Measurements from ENCODE around the gene MYO18A.
"Not testable (repeated sequence)": the region's sequence is repeated elsewhere in the genome, so short reads cannot be mapped to it uniquely, and the experiment has no call there.

The MYO18A gene

DNA sequence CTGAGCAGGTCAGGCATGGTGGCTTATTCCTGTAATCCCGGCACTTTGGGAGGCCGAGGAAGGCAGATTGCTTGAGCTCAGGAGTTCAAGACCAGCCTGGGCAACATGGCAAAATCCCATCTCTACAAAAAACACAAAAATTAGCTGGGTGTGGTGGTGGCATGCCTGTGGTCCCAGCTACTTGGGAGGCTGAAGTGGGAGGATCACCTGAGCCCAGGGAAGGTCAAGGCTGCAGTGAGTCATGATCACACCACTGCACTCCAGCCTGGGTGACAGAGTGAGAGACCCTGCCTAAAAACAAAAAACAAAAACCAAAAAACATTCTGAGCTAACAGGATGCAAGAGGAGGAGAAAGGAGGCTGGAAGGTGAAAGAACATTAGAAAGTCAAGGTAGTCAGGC is 33.0 kb downstream of the MYO18A start:
- not testable (repeated sequence) for DNase-seq

DNA sequence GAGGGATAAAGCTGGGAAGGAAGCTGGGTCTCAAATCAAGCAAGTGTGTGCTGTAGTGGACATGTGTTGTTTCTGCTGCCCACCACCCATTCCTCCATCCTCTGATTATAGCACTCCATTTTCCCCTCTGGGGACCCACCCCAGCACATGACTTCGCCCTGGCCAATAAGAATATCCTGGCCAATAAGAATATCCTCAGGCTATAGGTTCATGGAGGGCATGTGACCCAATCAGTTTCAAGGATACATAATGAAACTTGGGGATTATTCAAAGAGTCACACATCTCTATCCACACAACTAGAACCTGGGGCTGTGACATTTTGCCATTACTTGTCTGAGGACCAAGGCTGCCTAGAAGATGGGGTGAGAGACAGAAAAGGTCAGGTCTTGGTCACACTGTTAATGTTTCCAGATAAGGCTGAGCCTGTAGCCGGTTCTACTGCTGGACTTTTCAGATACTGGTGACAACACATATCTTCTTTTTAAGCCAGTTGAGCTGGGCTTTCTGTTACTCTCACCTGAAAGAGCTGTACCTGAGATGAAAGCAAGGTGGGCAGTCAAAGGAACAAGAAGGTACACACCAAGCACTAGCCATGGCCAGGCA is 33.7 kb downstream of the MYO18A start:
- no peak for DNase-seq

GRCh38 chr17:29145289-29146073 is 34.7 kb downstream of the MYO18A start:
- peak; percentile 59 for DNase-seq

GRCh38 chr17:29143894-29144293 is 36.3 kb downstream of the MYO18A start:
- no peak for DNase-seq

GRCh38 chr17:29141514-29141876 is 38.7 kb downstream of the MYO18A start:
- no peak for DNase-seq

GRCh38 chr17:29140631-29141513 is 39.3 kb downstream of the MYO18A start:
- peak; percentile 68 for DNase-seq

GRCh38 chr17:29140051-29140621 is 40.1 kb downstream of the MYO18A start:
- peak; percentile 89 for DNase-seq

DNA sequence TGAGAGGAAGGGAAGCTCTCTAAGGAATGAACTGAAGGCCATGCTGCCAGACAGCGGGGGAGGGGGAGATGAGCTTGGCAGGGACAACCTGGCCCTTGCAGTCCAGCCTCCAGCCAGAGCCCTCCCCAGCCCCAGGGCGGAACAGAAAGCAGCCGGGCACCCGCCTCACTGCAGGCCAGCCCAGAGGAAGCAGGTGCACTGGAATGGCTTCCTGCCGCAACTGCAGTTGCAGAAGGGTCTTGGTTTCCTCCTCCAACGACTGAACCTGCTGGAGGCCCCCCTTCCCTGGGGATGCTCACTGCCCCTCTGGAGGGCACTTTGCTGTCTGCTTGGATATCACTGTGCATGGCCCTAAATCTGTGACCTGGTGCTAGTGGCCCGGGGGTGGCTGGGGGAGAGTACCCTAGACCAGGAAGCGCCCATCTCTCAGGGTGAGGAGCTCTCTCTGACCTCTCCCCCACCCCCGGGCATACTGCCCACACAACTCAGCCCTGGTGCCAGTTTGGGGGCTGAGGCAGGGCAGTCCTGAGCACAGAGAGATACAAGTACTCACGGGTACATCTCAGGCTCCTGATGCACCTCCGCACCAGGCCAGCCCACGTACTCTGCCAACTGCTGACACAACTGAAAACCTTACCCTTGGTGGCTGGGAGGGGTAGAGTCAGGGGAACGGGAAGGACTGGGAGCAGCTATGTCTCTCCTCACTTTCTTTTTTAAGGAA is 41.1 kb downstream of the MYO18A start:
- DNase-seq: peak; percentile 73

DNA sequence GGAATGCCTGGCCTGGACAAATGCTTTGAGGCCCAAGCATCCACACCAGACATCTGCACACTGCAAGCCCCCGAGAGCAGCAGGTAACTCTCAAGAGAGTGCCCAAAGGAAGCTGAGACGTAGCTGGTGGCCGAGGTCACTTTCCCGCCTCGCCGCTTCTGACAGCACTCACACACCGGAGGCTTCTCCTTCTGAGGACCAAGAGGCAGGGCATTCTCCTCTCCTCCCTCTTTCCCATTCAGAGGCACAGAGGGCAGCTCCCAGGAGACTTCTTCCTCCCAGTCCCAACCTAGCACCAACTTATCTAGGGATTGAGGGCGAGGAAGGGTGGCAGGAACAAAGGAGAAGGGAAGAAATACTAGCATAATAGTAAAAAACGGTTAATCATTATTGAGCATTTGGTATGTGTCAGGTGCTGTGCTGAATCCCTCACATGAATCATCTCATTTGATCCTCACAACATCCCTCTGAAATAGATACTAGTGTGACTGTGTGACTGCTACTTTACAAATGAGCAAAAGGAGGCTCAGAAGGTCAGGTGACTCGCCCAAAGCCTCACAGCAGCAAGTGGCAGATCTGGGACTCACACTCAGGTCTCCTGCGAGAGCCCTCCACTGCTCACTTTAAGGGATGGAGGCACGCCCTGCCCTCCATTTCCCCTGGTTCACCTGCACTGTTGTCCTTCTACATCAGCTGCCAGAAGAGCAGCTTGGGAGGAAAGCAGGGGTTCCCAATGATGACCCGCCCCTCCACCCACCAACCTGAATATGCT is 41.8 kb downstream of the MYO18A start:
- no peak for DNase-seq

GRCh38 chr17:29136998-29137730 is 43.0 kb downstream of the MYO18A start:
- no peak for DNase-seq

- DNase-seq: no peak
Observed at GRCh38 chr17:29135464-29135863, 44.7 kb downstream of the MYO18A start.

- DNase-seq: no peak
Observed at GRCh38 chr17:29133121-29133713, 47.0 kb downstream of the MYO18A start.

DNA sequence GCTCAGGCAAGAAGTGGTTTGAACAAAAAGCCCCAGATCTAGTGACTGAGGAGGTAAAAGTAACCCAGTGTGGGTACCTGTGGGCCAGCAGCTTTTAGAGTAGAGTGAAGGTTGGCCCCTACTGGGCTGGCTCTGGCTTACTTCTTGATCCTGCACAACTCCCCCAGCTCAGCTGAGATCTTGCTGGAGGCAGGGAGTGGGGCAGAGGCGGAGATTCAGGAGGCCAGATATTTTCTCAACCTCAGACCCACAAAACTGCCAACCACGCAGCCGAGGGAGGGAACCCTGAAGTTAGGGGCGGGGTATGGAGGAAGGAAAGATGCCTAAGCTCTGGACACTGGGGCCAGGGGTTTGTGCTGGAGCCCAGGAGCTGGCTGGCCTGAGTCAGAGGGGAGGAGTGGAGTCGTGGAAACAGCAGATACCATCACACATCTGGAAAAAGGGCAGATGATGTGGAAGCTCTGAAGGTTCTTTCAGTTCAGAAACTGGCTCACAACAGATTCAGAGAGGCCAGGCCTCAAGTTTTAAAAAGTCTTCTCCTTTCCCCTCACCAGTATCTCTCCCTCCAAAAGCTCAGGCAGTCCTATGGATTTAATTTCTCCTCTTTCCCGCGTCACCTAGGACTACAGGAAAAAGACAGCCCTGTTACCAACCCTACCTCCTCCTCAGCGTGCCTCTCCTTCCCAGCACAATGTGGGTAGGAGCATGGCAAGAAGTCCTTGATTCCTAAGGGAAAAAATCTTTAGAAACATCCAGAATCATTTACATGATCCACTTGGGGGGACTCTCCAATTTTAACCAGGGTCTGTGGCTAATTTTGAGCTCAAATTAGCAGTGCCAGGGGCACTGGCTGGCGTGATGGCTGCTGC is 48.1 kb downstream of the MYO18A start:
- DNase-seq: no peak

DNA sequence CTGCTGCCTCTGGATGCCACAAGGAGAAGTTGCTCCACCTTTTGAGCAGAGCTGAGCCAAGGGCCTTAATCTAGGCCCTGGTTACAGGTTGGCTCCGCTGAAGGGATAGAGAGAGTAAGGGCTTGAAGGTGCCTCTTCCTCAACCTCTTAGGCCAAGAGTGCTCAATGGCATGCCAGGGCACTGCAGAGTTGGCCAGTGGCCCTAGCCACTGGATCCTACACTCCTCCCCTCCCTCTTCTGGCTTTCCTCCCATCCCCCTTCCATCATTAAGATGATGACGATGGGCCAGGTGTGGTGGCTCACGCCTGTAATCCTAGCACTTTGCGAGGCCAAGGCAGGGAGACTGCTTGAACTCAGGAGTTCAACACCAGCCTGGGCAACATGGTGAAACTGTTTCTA is 50.5 kb downstream of the MYO18A start:
- no peak for DNase-seq

DNA sequence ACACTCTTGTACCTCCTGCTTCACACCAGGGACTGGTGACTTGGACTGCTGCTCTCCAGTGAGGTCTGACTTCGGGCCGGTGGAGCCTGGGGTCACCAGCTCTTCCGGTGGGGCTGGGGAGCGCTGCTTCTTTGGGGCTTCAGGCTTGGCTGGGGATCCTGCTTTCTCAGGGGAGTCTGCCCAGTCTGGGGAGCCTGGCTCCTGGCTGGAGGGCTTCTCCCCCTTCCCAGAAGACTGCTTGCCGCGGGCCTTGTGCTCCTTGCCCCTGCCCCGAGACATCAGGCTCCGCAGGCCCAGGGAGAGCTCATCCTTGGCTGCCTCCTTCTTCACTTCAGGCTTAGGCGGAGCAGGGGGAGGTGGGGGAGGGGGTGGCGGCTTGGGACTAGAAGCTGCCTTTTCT is 52.4 kb downstream of the MYO18A start:
- DNase-seq: no peak

DNA sequence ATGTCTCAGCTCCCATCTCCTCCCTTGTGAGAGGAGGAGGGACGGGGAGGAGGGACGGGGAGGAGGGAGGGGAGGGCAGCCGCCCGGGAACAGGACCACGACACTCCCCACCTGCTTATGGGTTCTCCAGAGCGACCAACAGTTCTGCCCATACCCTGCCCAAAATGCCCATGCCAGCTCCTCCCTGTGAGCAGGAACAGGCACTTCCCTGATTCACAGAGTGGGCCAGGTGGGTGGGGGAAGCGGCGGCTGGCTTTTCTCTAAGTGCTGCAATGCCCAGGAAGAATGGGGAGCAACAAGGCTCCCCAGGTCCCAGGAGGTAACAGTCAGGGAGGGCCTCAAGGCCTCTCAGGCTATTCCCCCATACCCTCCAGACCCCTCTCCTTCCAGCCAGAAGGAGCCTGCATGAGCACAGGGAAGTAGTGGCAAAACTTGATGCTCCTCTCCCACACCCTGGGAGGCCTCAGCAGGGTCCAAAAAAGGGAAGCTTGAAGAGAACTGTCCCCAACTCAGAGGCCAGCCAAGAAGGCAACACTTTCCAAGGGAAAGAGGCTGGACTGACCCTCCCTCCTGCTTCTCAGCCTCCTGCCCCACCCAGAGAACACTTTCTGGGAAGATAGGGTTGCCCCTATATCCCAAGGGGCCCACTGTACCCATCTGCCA is 53.8 kb downstream of the MYO18A start:
- DNase-seq: no peak

GRCh38 chr17:29125651-29126050 is 54.5 kb downstream of the MYO18A start:
- DNase-seq: no peak

- DNase-seq: no peak
Observed at GRCh38 chr17:29124925-29125273, 55.3 kb downstream of the MYO18A start.
